GM12878 (cell line): ENCODE measurements around the gene KCNJ16.

Experiments
- CTCF ChIP-seq, 3 experiments: IDR thresholded peaks in 2 of 3; conservative IDR thresholded peaks in 1 of 3; 2 replicates each; pipeline ENCODE4 v1.5.1; 2011; ENCODE audit warnings: low read depth in 3 of 3, low read length in 3 of 3, mild to moderate bottlenecking in 3 of 3, control low read depth in 2 of 3, moderate library complexity in 2 of 3, inconsistent platforms in 1 of 3, mixed read lengths in 1 of 3; ENCODE audit not compliant: control insufficient read depth in 2 of 3, insufficient read depth in 1 of 3; ENCODE audit errors: extremely low read depth in 1 of 3
- POLR2AphosphoS5 ChIP-seq: IDR thresholded peaks from 2 replicates; pipeline ENCODE4 v1.6.1; 2011; ENCODE audit warnings: mild to moderate bottlenecking, low read length, inconsistent platforms
- SIN3A ChIP-seq: IDR thresholded peaks from 2 replicates; pipeline ENCODE4 v1.6.1; 2012; ENCODE audit warnings: low read depth, low read length, improper control_type of control experiment
- SUZ12 ChIP-seq: fragments of 200-600 bp; sonication (generic); IDR thresholded peaks from one replicate; pipeline ENCODE4 v1.6.1; 2018; ENCODE audit warnings: antibody characterized with exemption, mild to moderate bottlenecking; ENCODE audit not compliant: unreplicated experiment

DNA sequence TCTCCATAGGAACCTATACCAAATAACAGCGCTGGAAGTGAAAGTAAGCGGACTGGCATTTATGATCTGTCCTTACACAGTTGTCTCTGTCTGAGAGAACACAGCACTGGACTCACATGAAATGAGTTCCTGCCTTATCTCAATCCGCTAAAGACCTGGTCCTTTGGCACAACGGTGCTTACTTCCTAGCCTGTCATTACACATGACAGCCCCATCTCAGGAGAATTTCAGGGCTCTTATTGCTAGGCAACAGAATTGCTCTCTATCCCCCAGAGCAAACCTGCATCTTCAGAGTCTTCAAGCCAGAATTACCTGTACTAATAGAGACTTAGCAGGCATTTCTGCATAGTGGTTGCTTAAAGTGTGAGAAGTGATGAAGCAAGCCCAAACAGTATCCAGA lies 98.7 kb downstream of the KCNJ16 start:
- no peak for TF ChIP-seq SUZ12
- no peak for TF ChIP-seq CTCF (IDR thresholded peaks at IDR 0.05 in 2 of 3, conservative IDR thresholded peaks at IDR 0.05 in 1 of 3; ENCODE audit: control insufficient read depth in 2 of 3, extremely low read depth in 1 of 3, insufficient read depth in 1 of 3, low read depth in 3 of 3, low read length in 3 of 3)
- TF ChIP-seq SIN3A: no peak
- TF ChIP-seq POLR2AphosphoS5: no peak
